ENCODE results near the gene SIK2. TPM values are rescaled to one million over a fixed set of nuclear protein-coding genes. Genes with fewer than 3 reads are reported as not detected.

The SIK2 gene
- total RNA-seq, 3 donors from 2014 or later (not counting 1 experiment from before 2014, with no cell fraction given), result 7.1 to 14.3 (median 8.4) TPM

DNA sequence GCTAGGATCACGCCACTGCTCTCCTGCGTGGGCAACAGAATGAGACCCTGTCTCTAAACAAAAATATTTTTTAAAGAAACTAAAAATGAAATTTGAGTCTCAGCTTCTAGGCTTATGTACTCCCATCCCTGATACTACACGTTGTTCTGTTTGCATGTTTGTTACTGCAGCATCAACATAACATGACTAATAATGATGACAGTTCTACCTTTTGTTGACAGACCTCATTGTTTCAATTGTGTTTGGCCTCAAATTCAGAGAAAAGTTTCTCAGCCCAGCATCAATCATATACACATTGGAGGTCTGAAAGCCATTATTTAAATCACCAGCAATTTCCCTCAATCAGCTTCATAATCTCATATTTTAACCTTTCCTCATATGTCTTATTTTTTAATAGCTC lies 40.9 kb upstream of the SIK2 start:
- Mint-ChIP-seq H3K27me3 (ENCODE audit: low read depth in 2 of 2) (peaks cover 0 to 15% of the 10 kb centered on the region in 2 donors), H3K36me3 (no peaks in the 10 kb centered on the region), H3K4me3 (no peak overlapping the region), H3K9me3 (no peaks in the 10 kb centered on the region), H3K27ac (no peak overlapping the region), H3K4me1 (no peaks in the 10 kb centered on the region)
- no peaks in the 10 kb centered on the region for H3K4me1 ChIP-seq (ENCODE audit: control insufficient read depth, insufficient read depth, low read length)
- no peaks in the 10 kb centered on the region for H3K27me3 ChIP-seq (ENCODE audit: control insufficient read depth, insufficient read depth, low read length)
- no peak overlapping the region for H3K4me3 ChIP-seq (ENCODE audit: low read length)
- TF ChIP-seq, protein P1, sequence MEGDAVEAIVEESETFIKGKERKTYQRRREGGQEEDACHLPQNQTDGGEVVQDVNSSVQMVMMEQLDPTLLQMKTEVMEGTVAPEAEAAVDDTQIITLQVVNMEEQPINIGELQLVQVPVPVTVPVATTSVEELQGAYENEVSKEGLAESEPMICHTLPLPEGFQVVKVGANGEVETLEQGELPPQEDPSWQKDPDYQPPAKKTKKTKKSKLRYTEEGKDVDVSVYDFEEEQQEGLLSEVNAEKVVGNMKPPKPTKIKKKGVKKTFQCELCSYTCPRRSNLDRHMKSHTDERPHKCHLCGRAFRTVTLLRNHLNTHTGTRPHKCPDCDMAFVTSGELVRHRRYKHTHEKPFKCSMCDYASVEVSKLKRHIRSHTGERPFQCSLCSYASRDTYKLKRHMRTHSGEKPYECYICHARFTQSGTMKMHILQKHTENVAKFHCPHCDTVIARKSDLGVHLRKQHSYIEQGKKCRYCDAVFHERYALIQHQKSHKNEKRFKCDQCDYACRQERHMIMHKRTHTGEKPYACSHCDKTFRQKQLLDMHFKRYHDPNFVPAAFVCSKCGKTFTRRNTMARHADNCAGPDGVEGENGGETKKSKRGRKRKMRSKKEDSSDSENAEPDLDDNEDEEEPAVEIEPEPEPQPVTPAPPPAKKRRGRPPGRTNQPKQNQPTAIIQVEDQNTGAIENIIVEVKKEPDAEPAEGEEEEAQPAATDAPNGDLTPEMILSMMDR (IDR thresholded peaks at IDR 0.05), result no peak
- H3K27ac ChIP-seq (ENCODE audit: low read length), result no peak overlapping the region
- DNase-seq (no peak), ATAC-seq (no peak)
- WGBS (ENCODE audit: insufficient coverage), result 91% methylated on average over 3 of the region's 3 CpGs
- intact Hi-C loops (cut with micrococcal nuclease), result no loop called here
- H3K36me3 ChIP-seq (ENCODE audit: control insufficient read depth, insufficient read depth, low read length), result no peaks in the 10 kb centered on the region
- H3K9me3 ChIP-seq (ENCODE audit: control insufficient read depth, insufficient read depth, low read length), result no peaks in the 10 kb centered on the region

DNA sequence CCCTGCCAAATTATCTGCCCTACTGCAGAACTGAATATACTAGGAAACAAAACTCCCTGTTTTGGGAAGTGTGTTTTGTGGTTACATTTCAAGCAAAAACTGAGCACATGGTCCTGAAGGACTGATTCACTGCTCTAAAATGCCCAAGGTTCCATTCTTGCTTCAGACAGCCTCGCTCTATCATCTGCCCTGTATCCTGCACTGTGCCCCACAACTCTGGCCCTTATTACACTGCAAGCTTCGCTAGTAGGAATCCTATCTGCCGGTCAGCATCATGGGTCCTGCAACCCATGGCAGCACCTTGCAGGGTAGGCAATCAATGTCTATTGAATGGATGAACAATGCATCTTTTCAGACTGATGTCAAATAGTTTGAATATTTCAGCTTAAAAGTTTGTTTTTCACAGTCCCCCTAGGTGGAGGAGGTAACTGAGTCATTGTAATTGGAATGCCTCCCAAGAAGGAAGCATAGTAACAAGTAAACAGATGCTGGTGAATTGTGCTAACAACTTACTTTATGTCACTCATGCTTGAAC lies 40.4 kb upstream of the SIK2 start:
- no peaks in the 10 kb centered on the region for H3K4me1 Mint-ChIP-seq
- H3K27ac ChIP-seq (ENCODE audit: low read length), result no peak overlapping the region
- H3K9me3 ChIP-seq (ENCODE audit: control insufficient read depth, insufficient read depth, low read length), result no peaks in the 10 kb centered on the region
- H3K27ac Mint-ChIP-seq, result no peak overlapping the region
- intact Hi-C loops (cut with micrococcal nuclease), result no loop called here
- no peaks in the 10 kb centered on the region for H3K4me1 ChIP-seq (ENCODE audit: control insufficient read depth, insufficient read depth, low read length)
- H3K4me3 ChIP-seq (ENCODE audit: low read length), result no peak overlapping the region
- ATAC-seq (no peak), DNase-seq (no peak)
- TF ChIP-seq, protein P1 (IDR thresholded peaks at IDR 0.05), result no peak
- WGBS (ENCODE audit: insufficient coverage), result 62% methylated on average over 3 of the region's 3 CpGs
- H3K4me3 Mint-ChIP-seq, result no peak overlapping the region
- no peaks in the 10 kb centered on the region for H3K36me3 ChIP-seq (ENCODE audit: control insufficient read depth, insufficient read depth, low read length)
- no peaks in the 10 kb centered on the region for H3K27me3 ChIP-seq (ENCODE audit: control insufficient read depth, insufficient read depth, low read length)
- no peaks in the 10 kb centered on the region for H3K36me3 Mint-ChIP-seq
- H3K9me3 Mint-ChIP-seq, result no peaks in the 10 kb centered on the region
- H3K27me3 Mint-ChIP-seq (ENCODE audit: low read depth in 2 of 2), result peaks cover 0 to 15% of the 10 kb centered on the region in 2 donors

DNA sequence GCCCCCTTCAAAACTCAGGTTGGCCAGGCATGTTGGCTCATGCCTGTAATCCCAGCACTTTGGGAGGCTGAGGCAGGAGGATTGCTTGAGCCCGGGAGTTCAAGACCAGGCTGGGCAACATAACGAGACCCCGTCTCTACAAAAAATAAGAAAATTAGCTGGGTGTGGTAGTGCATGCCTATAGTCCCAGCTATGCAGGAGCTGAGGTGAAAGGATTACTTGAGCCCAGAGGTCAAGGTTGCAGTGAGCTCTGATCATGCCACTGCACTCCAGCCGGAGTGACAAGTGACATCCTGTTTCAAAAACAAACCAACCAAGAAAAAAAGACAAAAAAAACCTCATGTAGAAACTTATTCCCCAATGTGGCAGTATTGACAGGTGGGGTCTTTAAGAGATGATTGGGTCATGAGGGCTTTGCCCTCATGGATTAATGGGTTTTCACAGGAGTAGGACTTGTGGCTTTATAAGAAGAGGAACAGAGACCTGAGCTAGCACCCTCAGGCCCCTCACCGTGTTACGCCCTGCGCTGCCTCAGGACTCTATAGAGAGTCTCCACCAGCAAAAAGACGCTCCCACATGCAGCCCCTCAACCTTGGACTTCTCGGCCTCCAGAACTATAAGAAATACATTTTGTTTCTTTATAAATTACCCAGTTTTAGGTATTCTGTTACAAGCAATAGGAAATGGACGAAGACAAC lies 39.4 kb upstream of the SIK2 start:
- H3K27me3 Mint-ChIP-seq (ENCODE audit: low read depth in 2 of 2), result peaks cover 0 to 15% of the 10 kb centered on the region in 2 donors
- 94% methylated on average over 9 of the region's 10 CpGs for WGBS (ENCODE audit: insufficient coverage)
- no peaks in the 10 kb centered on the region for H3K27me3 ChIP-seq (ENCODE audit: control insufficient read depth, insufficient read depth, low read length)
- no peak overlapping the region for H3K27ac ChIP-seq (ENCODE audit: low read length)
- no peaks in the 10 kb centered on the region for H3K36me3 ChIP-seq (ENCODE audit: control insufficient read depth, insufficient read depth, low read length)
- H3K4me3 ChIP-seq (ENCODE audit: low read length), result no peak overlapping the region
- no peaks in the 10 kb centered on the region for H3K4me1 ChIP-seq (ENCODE audit: control insufficient read depth, insufficient read depth, low read length)
- no peak overlapping the region for H3K4me3 Mint-ChIP-seq
- no peaks in the 10 kb centered on the region for H3K9me3 ChIP-seq (ENCODE audit: control insufficient read depth, insufficient read depth, low read length)
- H3K4me1 Mint-ChIP-seq, result no peaks in the 10 kb centered on the region
- no peak for DNase-seq
- TF ChIP-seq, protein P1 (IDR thresholded peaks at IDR 0.05), result no peak
- H3K36me3 Mint-ChIP-seq, result no peaks in the 10 kb centered on the region
- no peak for ATAC-seq
- H3K9me3 Mint-ChIP-seq, result no peaks in the 10 kb centered on the region
- intact Hi-C loops (cut with micrococcal nuclease), result no loop called here
- no peak overlapping the region for H3K27ac Mint-ChIP-seq

Measured in natural killer cell (primary cell).